MM.1S (cell line): ENCODE results near the gene DLX4.

ENCODE experiments used
- DNase-seq: peaks from one replicate; pipeline ENCODE4 v3.0.0-alpha.2; 2015
- H2AFZ ChIP-seq: fragments of 300-600 bp; sonication (generic); 2 replicates; pipeline ENCODE4 v1.6.0; 2016; ENCODE audit warnings: antibody characterized with exemption, low read length
- H3F3A ChIP-seq: fragments of 300-600 bp; sonication (generic); 2 replicates; pipeline ENCODE4 v1.6.1; 2016; ENCODE audit warnings: mild to moderate bottlenecking, antibody characterized with exemption, low read length, moderate library complexity, mixed read lengths; ENCODE audit not compliant: insufficient read depth
- H3K27ac ChIP-seq: fragments of 300-600 bp; sonication (generic); 2 replicates; pipeline ENCODE4 v1.5.1; 2016; ENCODE audit warnings: mild to moderate bottlenecking, low read length
- H3K27me3 ChIP-seq: fragments of 300-600 bp; sonication (generic); replicated peaks from 2 replicates; pipeline ENCODE4 v1.6.0; 2016; ENCODE audit warnings: low read length; ENCODE audit not compliant: insufficient read depth
- H3K36me3 ChIP-seq: fragments of 300-600 bp; sonication (generic); replicated peaks from 2 replicates; pipeline ENCODE4 v1.6.1; 2016; ENCODE audit warnings: mild to moderate bottlenecking, low read length, mixed read lengths; ENCODE audit not compliant: insufficient read depth
- H3K4me1 ChIP-seq: fragments of 300-600 bp; sonication (generic); 2 replicates; pipeline ENCODE4 v1.6.1; 2016; ENCODE audit warnings: low read length, mixed read lengths
- H3K4me2 ChIP-seq: fragments of 300-600 bp; sonication (generic); 2 replicates; pipeline ENCODE4 v1.6.0; 2016; ENCODE audit warnings: low read depth, low read length
- H3K4me3 ChIP-seq: fragments of 300-600 bp; sonication (generic); 2 replicates; pipeline ENCODE4 v1.5.1; 2016; ENCODE audit warnings: low read length, mixed read lengths
- H3K79me2 ChIP-seq: fragments of 300-600 bp; sonication (generic); 2 replicates; pipeline ENCODE4 v1.6.1; 2016; ENCODE audit warnings: mixed run types, low read length, mixed read lengths
- H3K9ac ChIP-seq: fragments of 300-600 bp; sonication (generic); 2 replicates; pipeline ENCODE4 v1.6.1; 2016; ENCODE audit warnings: low read length, mixed read lengths
- H3K9me2 ChIP-seq: fragments of 300-600 bp; sonication (generic); replicated peaks from 2 replicates; pipeline ENCODE4 v1.6.1; 2016; ENCODE audit warnings: mild to moderate bottlenecking, low read length, mixed read lengths; ENCODE audit not compliant: insufficient read depth
- H3K9me3 ChIP-seq: fragments of 300-600 bp; sonication (generic); replicated peaks from 2 replicates; pipeline ENCODE4 v1.6.1; 2016; ENCODE audit warnings: mild to moderate bottlenecking, low read length, mixed read lengths; ENCODE audit not compliant: insufficient read depth
- H4K20me1 ChIP-seq: fragments of 300-600 bp; sonication (generic); 2 replicates; pipeline ENCODE4 v1.6.1; 2016; ENCODE audit warnings: mild to moderate bottlenecking, low read length, moderate library complexity, mixed read lengths; ENCODE audit not compliant: insufficient read depth
- CTCF ChIP-seq: fragments of 300-600 bp; sonication (generic); IDR thresholded peaks from 2 replicates; pipeline ENCODE4 v1.5.1; 2016; ENCODE audit warnings: antibody characterized with exemption, low read length, mixed read lengths
- EZH2 ChIP-seq: fragments of 300-600 bp; sonication (generic); optimal IDR thresholded peaks from 2 replicates; pipeline ENCODE3; 2017; ENCODE audit warnings: low read depth, mild to moderate bottlenecking, antibody characterized with exemption, low read length, mixed read lengths
- EZH2phosphoT487 ChIP-seq: fragments of 300-600 bp; sonication (generic); IDR thresholded peaks from 2 replicates; pipeline ENCODE4 v1.6.1; 2018; ENCODE audit warnings: antibody characterized with exemption, low read length

Gene DLX4

GRCh38 chr17:49965524-49965909, 3.5 kb upstream of the DLX4 start:
- DNase-seq: no peak
- Histone ChIP-seq H3K9me2 (no peaks in the 10 kb centered on the region), H3F3A (no peaks in the 10 kb centered on the region), H3K4me2 (no peak overlapping the region), H4K20me1 (no peaks in the 10 kb centered on the region), H3K79me2 (no peaks in the 10 kb centered on the region), H3K36me3 (no peaks in the 10 kb centered on the region), H3K9ac (no peak overlapping the region), H3K27me3 (peaks cover 95% of the 10 kb centered on the region), H3K9me3 (no peaks in the 10 kb centered on the region), H3K27ac (no peak overlapping the region), H2AFZ (no peak overlapping the region), H3K4me3 (no peak overlapping the region), H3K4me1 (no peaks in the 10 kb centered on the region)
- TF ChIP-seq EZH2 (no peak), CTCF (no peak), EZH2phosphoT487 (no peak)

GRCh38 chr17:49966767-49967166, 2.2 kb upstream of the DLX4 start:
- Histone ChIP-seq H3K36me3 (no peaks in the 10 kb centered on the region), H3K27me3 (peaks cover 96% of the 10 kb centered on the region), H3K9me3 (no peaks in the 10 kb centered on the region), H3K4me1 (no peaks in the 10 kb centered on the region), H3K79me2 (no peaks in the 10 kb centered on the region), H3K4me3 (no peak overlapping the region), H3K27ac (no peak overlapping the region), H3K9ac (no peak overlapping the region), H3K4me2 (no peak overlapping the region), H2AFZ (no peak overlapping the region), H3K9me2 (no peaks in the 10 kb centered on the region), H3F3A (no peaks in the 10 kb centered on the region), H4K20me1 (no peaks in the 10 kb centered on the region)
- TF ChIP-seq EZH2 (no peak), EZH2phosphoT487 (no peak), CTCF (no peak)
- DNase-seq: no peak

- no peak for DNase-seq
- no peak overlapping the region for H3K4me2 ChIP-seq
- no peaks in the 10 kb centered on the region for H3K36me3 ChIP-seq
- no peaks in the 10 kb centered on the region for H3K9me3 ChIP-seq
- no peaks in the 10 kb centered on the region for H3K9me2 ChIP-seq
- no peak overlapping the region for H3K27ac ChIP-seq
- H3K9ac ChIP-seq: no peak overlapping the region
- no peak overlapping the region for H3K4me3 ChIP-seq
- H3K4me1 ChIP-seq: no peaks in the 10 kb centered on the region
- H2AFZ ChIP-seq: no peak overlapping the region
- H4K20me1 ChIP-seq: no peaks in the 10 kb centered on the region
- peaks cover 97% of the 10 kb centered on the region for H3K27me3 ChIP-seq
- H3K79me2 ChIP-seq: no peaks in the 10 kb centered on the region
- TF ChIP-seq CTCF (no peak), EZH2 (no peak), EZH2phosphoT487 (no peak)
- H3F3A ChIP-seq: no peaks in the 10 kb centered on the region
Observed at GRCh38 chr17:49967205-49967604, 1.8 kb upstream of the DLX4 start.
